PC-3 (cell line): ENCODE data around the gene AKR1C2. TPM values are rescaled to one million over a fixed set of nuclear protein-coding genes. Genes with fewer than 3 reads are reported as not detected.

Experiments
- ATAC-seq: fragments of 200-7000 bp; cut with Tn5 transposase; 2 replicates; pipeline ENCODE4 v1.9.1; 2020; ENCODE audit warnings: mild to moderate bottlenecking, moderate library complexity
- BruUV-seq: library from RNA; stranded (reverse); fragments of 400-500 nt; replicated peaks from 2 replicates; lab custom pipeline; 2021; lab: Mats Ljungman, UMichigan
- CTCF ChIA-PET: fragments of 300-600 bp; sonication (Branson Sonifier 250); formaldehyde crosslinking; loops from one replicate; lab custom pipeline; 2022; ENCODE audit warnings: antibody characterized with exemption; lab: Charles Lee
- POLR2A ChIA-PET: fragments of 300-600 bp; sonication (Branson Sonifier 250); formaldehyde crosslinking; loops from one replicate; lab custom pipeline; 2022; ENCODE audit warnings: antibody characterized with exemption; ENCODE audit not compliant: unreplicated experiment; lab: Charles Lee
- DNase-seq: peaks from one replicate; pipeline ENCODE4 v3.0.0-alpha.2; 2015
- H2AFZ ChIP-seq: fragments of 300-600 bp; sonication (generic); 2 replicates; pipeline ENCODE4 v1.6.0; 2016; ENCODE audit warnings: antibody characterized with exemption, low read length
- H3F3A ChIP-seq: fragments of 300-600 bp; sonication (generic); one replicate; pipeline ENCODE4 v1.6.0; 2017; ENCODE audit warnings: antibody characterized with exemption, low read length, control low read depth, mild to moderate bottlenecking; ENCODE audit not compliant: unreplicated experiment
- H3K27ac ChIP-seq: fragments of 300-600 bp; sonication (generic); 2 replicates; pipeline ENCODE4 v1.5.1; 2016; ENCODE audit warnings: mild to moderate bottlenecking, low read length
- H3K27me3 ChIP-seq: fragments of 300-600 bp; sonication (generic); 2 replicates; pipeline ENCODE4 v1.6.1; 2016; ENCODE audit warnings: low read length, mixed read lengths
- H3K36me3 ChIP-seq: fragments of 300-600 bp; sonication (generic); 2 replicates; pipeline ENCODE4 v1.6.1; 2016; ENCODE audit warnings: low read depth, mixed run types, low read length, mixed read lengths
- H3K4me1 ChIP-seq: fragments of 300-600 bp; sonication (generic); 2 replicates; pipeline ENCODE4 v1.5.1; 2016; ENCODE audit warnings: low read length; ENCODE audit not compliant: insufficient read depth
- H3K4me2 ChIP-seq: fragments of 300-600 bp; sonication (generic); 2 replicates; pipeline ENCODE4 v1.6.0; 2016; ENCODE audit warnings: low read length
- H3K4me3 ChIP-seq: fragments of 300-600 bp; sonication (generic); 2 replicates; pipeline ENCODE4 v1.5.1; 2016; ENCODE audit warnings: mild to moderate bottlenecking, low read length, mixed read lengths
- H3K79me2 ChIP-seq: fragments of 300-600 bp; sonication (generic); 2 replicates; pipeline ENCODE4 v1.6.1; 2017; ENCODE audit warnings: low read length, mixed read lengths
- H3K9ac ChIP-seq: fragments of 300-600 bp; sonication (generic); 2 replicates; pipeline ENCODE4 v1.6.0; 2016; ENCODE audit warnings: mild to moderate bottlenecking, low read length
- H3K9me2 ChIP-seq: fragments of 300-600 bp; sonication (generic); replicated peaks from 2 replicates; pipeline ENCODE4 v1.6.1; 2016; ENCODE audit warnings: mixed run types, low read length, mixed read lengths
- H3K9me3 ChIP-seq: fragments of 300-600 bp; sonication (generic); 2 replicates; pipeline ENCODE4 v1.6.1; 2016; ENCODE audit warnings: low read length, mixed read lengths
- H4K20me1 ChIP-seq: fragments of 300-600 bp; sonication (generic); 2 replicates; pipeline ENCODE4 v1.6.1; 2016; ENCODE audit warnings: low read length, mixed read lengths
- EZH2 ChIP-seq: fragments of 300-600 bp; sonication (generic); IDR thresholded peaks from one replicate; pipeline ENCODE4 v1.6.1; 2017; ENCODE audit warnings: antibody characterized with exemption, mild to moderate bottlenecking, low read length; ENCODE audit not compliant: unreplicated experiment
- EZH2phosphoT487 ChIP-seq: fragments of 300-600 bp; sonication (generic); IDR thresholded peaks from 2 replicates; pipeline ENCODE4 v1.6.1; 2018; ENCODE audit warnings: mild to moderate bottlenecking, antibody characterized with exemption, low read length, borderline replicate concordance
- intact Hi-C: fragments of 100-400 bp; cut with micrococcal nuclease; formaldehyde crosslinking; loops from 2 replicates; pipeline ENCODE4 v1.9.0; 2023
- total RNA-seq: library from RNA; depleted of rRNA; stranded (reverse); fragments of >200 nt; gene quantifications from 2 replicates; pipeline ENCODE4 v1.2.3, GENCODE V29; 2014
- TF ChIP-seq, protein P1 (sequence below): fragments of 300-600 bp; sonication (generic); conservative IDR thresholded peaks from 2 replicates; pipeline ENCODE4 v1.5.1; 2017; ENCODE audit warnings: antibody characterized with exemption, low read depth, mild to moderate bottlenecking, low read length

AKR1C2 gene
- total RNA-seq, 1 experiment from 2014 or later: 0.66 TPM

DNA sequence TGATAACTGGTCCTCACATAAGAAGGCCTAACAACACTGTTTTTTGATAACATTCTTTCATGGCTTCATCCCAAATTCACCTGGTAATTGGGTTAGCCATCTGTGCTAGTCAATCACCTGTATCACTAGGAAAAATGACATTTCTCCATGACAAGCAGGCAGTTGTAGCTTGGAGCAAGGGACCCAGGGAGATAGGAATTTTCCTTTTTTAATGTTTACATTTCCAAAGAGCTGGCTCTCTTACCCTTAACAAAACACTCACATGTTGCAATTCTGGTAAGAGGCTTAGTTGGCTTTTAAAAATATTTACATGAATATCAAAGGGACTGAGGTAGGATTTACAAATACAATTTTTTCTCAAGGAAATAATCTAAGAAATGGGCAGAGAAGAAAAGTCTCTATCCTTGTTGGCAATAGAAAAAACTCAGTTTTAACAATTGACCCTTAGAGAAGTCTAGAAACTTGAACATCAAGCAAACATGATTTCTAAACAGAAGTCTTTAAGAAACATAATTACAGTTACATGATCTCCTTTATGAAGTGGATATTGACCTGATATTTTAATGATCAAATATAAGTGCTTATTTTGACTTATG is 56.5 kb downstream of the AKR1C2 start:
- no peak for ATAC-seq
- Histone ChIP-seq H3K36me3 (no peaks in the 10 kb centered on the region), H3K27ac (peak overlapping the region; percentile 80), H2AFZ (no peak overlapping the region), H3K27me3 (no peaks in the 10 kb centered on the region), H3K9me2 (no peaks in the 10 kb centered on the region), H3K4me1 (peaks cover 23% of the 10 kb centered on the region), H3K79me2 (no peaks in the 10 kb centered on the region), H3K4me3 (no peak overlapping the region), H3K9me3 (no peaks in the 10 kb centered on the region), H3K4me2 (peak overlapping the region; percentile 53), H3F3A (no peaks in the 10 kb centered on the region), H4K20me1 (no peaks in the 10 kb centered on the region), H3K9ac (no peak overlapping the region)
- DNase-seq: no peak
- TF ChIP-seq, protein P1, sequence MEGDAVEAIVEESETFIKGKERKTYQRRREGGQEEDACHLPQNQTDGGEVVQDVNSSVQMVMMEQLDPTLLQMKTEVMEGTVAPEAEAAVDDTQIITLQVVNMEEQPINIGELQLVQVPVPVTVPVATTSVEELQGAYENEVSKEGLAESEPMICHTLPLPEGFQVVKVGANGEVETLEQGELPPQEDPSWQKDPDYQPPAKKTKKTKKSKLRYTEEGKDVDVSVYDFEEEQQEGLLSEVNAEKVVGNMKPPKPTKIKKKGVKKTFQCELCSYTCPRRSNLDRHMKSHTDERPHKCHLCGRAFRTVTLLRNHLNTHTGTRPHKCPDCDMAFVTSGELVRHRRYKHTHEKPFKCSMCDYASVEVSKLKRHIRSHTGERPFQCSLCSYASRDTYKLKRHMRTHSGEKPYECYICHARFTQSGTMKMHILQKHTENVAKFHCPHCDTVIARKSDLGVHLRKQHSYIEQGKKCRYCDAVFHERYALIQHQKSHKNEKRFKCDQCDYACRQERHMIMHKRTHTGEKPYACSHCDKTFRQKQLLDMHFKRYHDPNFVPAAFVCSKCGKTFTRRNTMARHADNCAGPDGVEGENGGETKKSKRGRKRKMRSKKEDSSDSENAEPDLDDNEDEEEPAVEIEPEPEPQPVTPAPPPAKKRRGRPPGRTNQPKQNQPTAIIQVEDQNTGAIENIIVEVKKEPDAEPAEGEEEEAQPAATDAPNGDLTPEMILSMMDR: no peak
- TF ChIP-seq EZH2: no peak
- TF ChIP-seq EZH2phosphoT487: no peak
- ChIA-PET POLR2A (no interaction called here), CTCF (no interaction called here)
- BruUV-seq: no TSS peak
- intact Hi-C loops: no loop called here

GRCh38 chr10:4945766-4946717 is 57.6 kb downstream of the AKR1C2 start:
- no peak overlapping the region for H3K4me2 ChIP-seq
- no peak overlapping the region for H2AFZ ChIP-seq
- H3K27me3 ChIP-seq: no peaks in the 10 kb centered on the region
- H3K9ac ChIP-seq: no peak overlapping the region
- H3K27ac ChIP-seq: no peak overlapping the region
- H3K79me2 ChIP-seq: no peaks in the 10 kb centered on the region
- TF ChIP-seq, protein P1: no peak
- TF ChIP-seq EZH2phosphoT487: no peak
- TF ChIP-seq EZH2: no peak
- POLR2A ChIA-PET: no interaction called here
- no peaks in the 10 kb centered on the region for H4K20me1 ChIP-seq
- no peak overlapping the region for H3K4me3 ChIP-seq
- no peaks in the 10 kb centered on the region for H3K9me3 ChIP-seq
- ATAC-seq (no peak), DNase-seq (no peak)
- H3K9me2 ChIP-seq: no peaks in the 10 kb centered on the region
- CTCF ChIA-PET: no interaction called here
- no TSS peak for BruUV-seq
- peaks cover 23% of the 10 kb centered on the region for H3K4me1 ChIP-seq
- H3F3A ChIP-seq: no peaks in the 10 kb centered on the region
- H3K36me3 ChIP-seq: no peaks in the 10 kb centered on the region
- intact Hi-C loops: no loop called here

- no peaks in the 10 kb centered on the region for H3K9me3 ChIP-seq
- BruUV-seq: no TSS peak
- H4K20me1 ChIP-seq: no peaks in the 10 kb centered on the region
- no peak overlapping the region for H3K4me3 ChIP-seq
- H3K27ac ChIP-seq: no peak overlapping the region
- ChIA-PET CTCF (no interaction called here), POLR2A (no interaction called here)
- intact Hi-C loops: no loop called here
- H3K27me3 ChIP-seq: no peaks in the 10 kb centered on the region
- H2AFZ ChIP-seq: no peak overlapping the region
- ATAC-seq (no peak), DNase-seq (no peak)
- TF ChIP-seq EZH2phosphoT487 (no peak), EZH2 (no peak)
- TF ChIP-seq, protein P1: no peak
- no peaks in the 10 kb centered on the region for H3K36me3 ChIP-seq
- no peaks in the 10 kb centered on the region for H3K9me2 ChIP-seq
- H3K4me1 ChIP-seq: peaks cover 27% of the 10 kb centered on the region
- H3K4me2 ChIP-seq: no peak overlapping the region
- H3F3A ChIP-seq: no peaks in the 10 kb centered on the region
- H3K79me2 ChIP-seq: no peaks in the 10 kb centered on the region
- no peak overlapping the region for H3K9ac ChIP-seq
Observed at GRCh38 chr10:4944841-4945240, 58.8 kb downstream of the AKR1C2 start.
